Measurements from ENCODE around the gene CEP72. TPM values are rescaled to one million over a fixed set of nuclear protein-coding genes. Genes with fewer than 3 reads are reported as not detected.

CEP72 gene
- total RNA-seq, 1 experiment from 2014 or later = 33.2 TPM

DNA sequence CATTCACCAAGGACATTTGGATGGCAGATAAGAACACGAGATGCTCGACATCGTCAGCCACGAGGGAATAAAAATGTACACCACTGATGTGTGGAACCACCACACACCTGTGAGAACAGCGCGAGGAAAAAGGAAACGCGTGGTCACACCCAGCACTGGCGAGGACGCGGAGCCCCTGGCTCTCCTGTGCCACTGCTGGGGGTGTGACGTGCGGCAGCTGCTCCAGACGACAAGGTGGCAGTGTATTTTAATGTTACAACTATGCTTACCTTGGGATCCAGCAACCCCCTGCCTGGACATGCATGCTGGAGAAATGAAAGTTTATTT is 13.6 kb upstream of the CEP72 start:
- peaks cover 18% of the 10 kb centered on the region for H3K27me3 ChIP-seq (ENCODE audit: control insufficient read depth, insufficient read depth, low read length)
- ChIA-PET CTCF (no interaction called here), POLR2A (no interaction called here)
- H3K4me1 ChIP-seq (ENCODE audit: control insufficient read depth, insufficient read depth, low read length) = no peaks in the 10 kb centered on the region
- no peak overlapping the region for H3K4me3 ChIP-seq (ENCODE audit: low read depth in 2 of 2, low read length in 2 of 2)
- TF ChIP-seq SIN3A (IDR thresholded peaks at IDR 0.05; ENCODE audit: borderline replicate concordance, insufficient read depth, low read depth, low read length) = no peak
- TF ChIP-seq POLR2AphosphoS5 (IDR thresholded peaks at IDR 0.05; ENCODE audit: low read depth, low read length) = no peak
- TF ChIP-seq, protein P1, sequence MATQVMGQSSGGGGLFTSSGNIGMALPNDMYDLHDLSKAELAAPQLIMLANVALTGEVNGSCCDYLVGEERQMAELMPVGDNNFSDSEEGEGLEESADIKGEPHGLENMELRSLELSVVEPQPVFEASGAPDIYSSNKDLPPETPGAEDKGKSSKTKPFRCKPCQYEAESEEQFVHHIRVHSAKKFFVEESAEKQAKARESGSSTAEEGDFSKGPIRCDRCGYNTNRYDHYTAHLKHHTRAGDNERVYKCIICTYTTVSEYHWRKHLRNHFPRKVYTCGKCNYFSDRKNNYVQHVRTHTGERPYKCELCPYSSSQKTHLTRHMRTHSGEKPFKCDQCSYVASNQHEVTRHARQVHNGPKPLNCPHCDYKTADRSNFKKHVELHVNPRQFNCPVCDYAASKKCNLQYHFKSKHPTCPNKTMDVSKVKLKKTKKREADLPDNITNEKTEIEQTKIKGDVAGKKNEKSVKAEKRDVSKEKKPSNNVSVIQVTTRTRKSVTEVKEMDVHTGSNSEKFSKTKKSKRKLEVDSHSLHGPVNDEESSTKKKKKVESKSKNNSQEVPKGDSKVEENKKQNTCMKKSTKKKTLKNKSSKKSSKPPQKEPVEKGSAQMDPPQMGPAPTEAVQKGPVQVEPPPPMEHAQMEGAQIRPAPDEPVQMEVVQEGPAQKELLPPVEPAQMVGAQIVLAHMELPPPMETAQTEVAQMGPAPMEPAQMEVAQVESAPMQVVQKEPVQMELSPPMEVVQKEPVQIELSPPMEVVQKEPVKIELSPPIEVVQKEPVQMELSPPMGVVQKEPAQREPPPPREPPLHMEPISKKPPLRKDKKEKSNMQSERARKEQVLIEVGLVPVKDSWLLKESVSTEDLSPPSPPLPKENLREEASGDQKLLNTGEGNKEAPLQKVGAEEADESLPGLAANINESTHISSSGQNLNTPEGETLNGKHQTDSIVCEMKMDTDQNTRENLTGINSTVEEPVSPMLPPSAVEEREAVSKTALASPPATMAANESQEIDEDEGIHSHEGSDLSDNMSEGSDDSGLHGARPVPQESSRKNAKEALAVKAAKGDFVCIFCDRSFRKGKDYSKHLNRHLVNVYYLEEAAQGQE (IDR thresholded peaks at IDR 0.05; ENCODE audit: insufficient read depth in 1 of 2, low read depth in 2 of 2, low read length in 1 of 2) = no peak
- no peak for TF ChIP-seq TCF7L2 (IDR thresholded peaks at IDR 0.05; ENCODE audit: low read depth, low read length)
- TF ChIP-seq, protein P2, sequence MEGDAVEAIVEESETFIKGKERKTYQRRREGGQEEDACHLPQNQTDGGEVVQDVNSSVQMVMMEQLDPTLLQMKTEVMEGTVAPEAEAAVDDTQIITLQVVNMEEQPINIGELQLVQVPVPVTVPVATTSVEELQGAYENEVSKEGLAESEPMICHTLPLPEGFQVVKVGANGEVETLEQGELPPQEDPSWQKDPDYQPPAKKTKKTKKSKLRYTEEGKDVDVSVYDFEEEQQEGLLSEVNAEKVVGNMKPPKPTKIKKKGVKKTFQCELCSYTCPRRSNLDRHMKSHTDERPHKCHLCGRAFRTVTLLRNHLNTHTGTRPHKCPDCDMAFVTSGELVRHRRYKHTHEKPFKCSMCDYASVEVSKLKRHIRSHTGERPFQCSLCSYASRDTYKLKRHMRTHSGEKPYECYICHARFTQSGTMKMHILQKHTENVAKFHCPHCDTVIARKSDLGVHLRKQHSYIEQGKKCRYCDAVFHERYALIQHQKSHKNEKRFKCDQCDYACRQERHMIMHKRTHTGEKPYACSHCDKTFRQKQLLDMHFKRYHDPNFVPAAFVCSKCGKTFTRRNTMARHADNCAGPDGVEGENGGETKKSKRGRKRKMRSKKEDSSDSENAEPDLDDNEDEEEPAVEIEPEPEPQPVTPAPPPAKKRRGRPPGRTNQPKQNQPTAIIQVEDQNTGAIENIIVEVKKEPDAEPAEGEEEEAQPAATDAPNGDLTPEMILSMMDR (IDR thresholded peaks at IDR 0.05) = no peak
- no peak overlapping the region for H3K27ac ChIP-seq (ENCODE audit: low read length)
- intact Hi-C loops (cut with micrococcal nuclease; ENCODE audit: unreplicated experiment) = no loop called here
- no TSS peak for BruUV-seq (replicated peaks)
- in situ Hi-C loops (cut with HindIII; ENCODE audit: low pct_unique_long_range_greater_than_20kb, low sequenced_read_pairs) = no loop called here
- H3K36me3 ChIP-seq (ENCODE audit: control insufficient read depth, insufficient read depth, low read length) = no peaks in the 10 kb centered on the region
- ATAC-seq (no peak), DNase-seq (ENCODE audit: low read depth, low spot score) (no peak)
- H3K9me3 ChIP-seq (ENCODE audit: control insufficient read depth, insufficient read depth, low read depth, low read length) = no peaks in the 10 kb centered on the region

DNA sequence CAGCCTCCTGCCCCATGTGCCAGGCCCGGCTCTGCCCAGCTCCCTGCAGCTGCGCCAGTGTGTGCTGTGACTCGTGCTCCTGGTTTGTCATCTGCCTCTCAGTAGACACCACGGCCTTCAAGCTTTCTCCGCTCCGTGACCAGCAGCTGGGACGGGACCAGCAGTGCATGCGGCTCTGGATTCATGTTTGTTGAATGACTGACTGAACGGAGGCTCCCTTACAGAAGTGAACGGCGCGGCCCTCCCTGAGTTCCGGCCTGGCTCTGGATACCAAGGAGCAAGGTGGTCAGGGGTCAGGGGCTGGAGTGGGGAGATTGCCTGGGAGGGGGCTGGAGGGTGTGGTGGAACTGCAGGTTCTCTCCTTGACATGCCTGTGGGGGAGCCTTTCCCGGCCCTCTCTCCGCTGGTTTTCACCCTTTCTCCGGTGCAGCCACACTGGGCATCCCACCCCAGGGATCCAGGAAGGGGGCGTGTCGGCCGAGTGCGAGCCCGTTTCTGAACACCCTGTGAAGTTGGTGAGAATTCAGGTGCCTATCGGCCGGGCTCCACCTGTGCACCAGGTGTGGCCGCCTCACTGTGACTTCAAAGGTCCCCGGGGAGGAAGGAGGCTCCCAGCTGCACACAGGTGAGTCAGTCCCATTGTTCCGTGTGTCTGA is 11.1 kb upstream of the CEP72 start:
- POLR2A ChIA-PET = no interaction called here
- ATAC-seq (no peak), DNase-seq (ENCODE audit: low read depth, low spot score) (no peak)
- H3K27me3 ChIP-seq (ENCODE audit: control insufficient read depth, insufficient read depth, low read length) = peaks cover 11% of the 10 kb centered on the region; the same call in 1 of the 2 replicates
- H3K4me1 ChIP-seq (ENCODE audit: control insufficient read depth, insufficient read depth, low read length) = no peaks in the 10 kb centered on the region
- intact Hi-C loops (cut with micrococcal nuclease; ENCODE audit: unreplicated experiment) = no loop called here
- H3K36me3 ChIP-seq (ENCODE audit: control insufficient read depth, insufficient read depth, low read length) = no peaks in the 10 kb centered on the region
- CTCF ChIA-PET = no interaction called here
- no peak overlapping the region for H3K27ac ChIP-seq (ENCODE audit: low read length)
- H3K4me3 ChIP-seq (ENCODE audit: low read depth in 2 of 2, low read length in 2 of 2) = no peak overlapping the region
- in situ Hi-C loops (cut with HindIII; ENCODE audit: low pct_unique_long_range_greater_than_20kb, low sequenced_read_pairs) = no loop called here
- no peaks in the 10 kb centered on the region for H3K9me3 ChIP-seq (ENCODE audit: control insufficient read depth, insufficient read depth, low read depth, low read length)
- TF ChIP-seq TCF7L2 (IDR thresholded peaks at IDR 0.05; ENCODE audit: low read depth, low read length) (no peak), POLR2AphosphoS5 (IDR thresholded peaks at IDR 0.05; ENCODE audit: low read depth, low read length) (no peak), SIN3A (IDR thresholded peaks at IDR 0.05; ENCODE audit: borderline replicate concordance, insufficient read depth, low read depth, low read length) (no peak)
- TF ChIP-seq, protein P1 (IDR thresholded peaks at IDR 0.05; ENCODE audit: insufficient read depth in 1 of 2, low read depth in 2 of 2, low read length in 1 of 2) = no peak
- TF ChIP-seq, protein P2 (IDR thresholded peaks at IDR 0.05) = no peak
- no TSS peak for BruUV-seq (replicated peaks)
